WI38 (cell line): ENCODE results near the gene F11R.

Source experiments
- H3K4me3 ChIP-seq: 2 replicates; pipeline ENCODE4 v1.5.1; 2011; ENCODE audit warnings: low read depth, mild to moderate bottlenecking, control low read depth, low read length
- CTCF ChIP-seq: IDR thresholded peaks from 2 replicates; pipeline ENCODE4 v1.5.1; 2012; ENCODE audit warnings: low read depth, mild to moderate bottlenecking, control low read depth, low read length

The F11R gene

GRCh38 chr1:160971618-160972056 lies 49.3 kb downstream of the F11R start:
- no peak overlapping the region for H3K4me3 ChIP-seq
- TF ChIP-seq CTCF = no peak

- TF ChIP-seq CTCF = no peak
- no peak overlapping the region for H3K4me3 ChIP-seq
Observed at GRCh38 chr1:160963521-160963920, 57.4 kb downstream of the F11R start.

GRCh38 chr1:160961419-160961818 lies 59.5 kb downstream of the F11R start:
- TF ChIP-seq CTCF = no peak
- no peak overlapping the region for H3K4me3 ChIP-seq

- no peak for TF ChIP-seq CTCF
- no peak overlapping the region for H3K4me3 ChIP-seq
Observed at GRCh38 chr1:160956966-160957365, 64.0 kb downstream of the F11R start.

- no peak within 1 kb of the TSS for H3K4me3 ChIP-seq
- TF ChIP-seq CTCF = peak; percentile 71
Observed at GRCh38 chr1:160954158-160955104, 66.5 kb downstream of the F11R start, which contains the start of gene ITLN2. Gene ITLN2, minus strand, starts transcription at chr1:160954809. Its CDS starts 68 bp downstream, at chr1:160954741.

GRCh38 chr1:160953030-160953429 lies 67.9 kb downstream of the F11R start:
- no peak overlapping the region for H3K4me3 ChIP-seq
- TF ChIP-seq CTCF = no peak

GRCh38 chr1:160952129-160952510 lies 68.8 kb downstream of the F11R start:
- H3K4me3 ChIP-seq = no peak overlapping the region
- no peak for TF ChIP-seq CTCF
